Body of pancreas (tissue), 4 donors: Measurements from ENCODE around the gene HTR5A. TPM values are rescaled to one million over a fixed set of nuclear protein-coding genes. Genes with fewer than 3 reads are reported as not detected.
A peak's percentile ranks its signal among the peaks of the same experiment; 100 is the strongest.
"Not testable (repeated sequence)": the region's sequence is repeated elsewhere in the genome, so short reads cannot be mapped to it uniquely, and the experiment has no call there.

Source experiments
- ATAC-seq: fragments of 150-250 bp; one replicate; pipeline ENCODE4 v1.9.1; 2016
- DNase-seq, 4 donors: peaks; one replicate each; pipeline ENCODE4 v3.0.0-alpha.2; 2019
- H3K27ac ChIP-seq, 4 donors: fragments of 200-600 bp; sonication (generic); 1 replicate in 3 of 4; 2 replicates in 1 of 4; pipeline versions ENCODE4 v1.5.1 to v1.6.1; 2016 to 2019; ENCODE audit warnings: mild to moderate bottlenecking in 1 of 4, mixed read lengths in 1 of 4, moderate library complexity in 1 of 4
- H3K27me3 ChIP-seq, 2 donors: fragments of 200-600 bp; sonication (generic); one replicate each; pipeline ENCODE4 v1.6.0; 2016; ENCODE audit warnings: mild to moderate bottlenecking in 1 of 2
- H3K36me3 ChIP-seq, 2 donors: fragments of 200-600 bp; sonication (generic); replicated peaks in 1 of 2; 2 replicates each; pipeline ENCODE4 v1.5.1; 2016; ENCODE audit warnings: low read depth in 2 of 2; ENCODE audit not compliant: insufficient read depth in 1 of 2
- H3K4me1 ChIP-seq: fragments of 200-600 bp; sonication (generic); one replicate; pipeline ENCODE4 v1.6.0; 2016
- H3K4me3 ChIP-seq, 2 donors: fragments of 200-600 bp; sonication (generic); 1 replicate in 1 of 2; 2 replicates in 1 of 2; pipeline ENCODE4 v1.5.1; 2016 to 2019
- H3K9me3 ChIP-seq, 3 donors: fragments of 200-600 bp; sonication (generic); 1 replicate in 2 of 3; 2 replicates in 1 of 3; pipeline ENCODE4 v1.5.1; 2016
- POLR2A ChIP-seq, 3 donors: fragments of 450-650 bp; IDR thresholded peaks; one replicate each; pipeline ENCODE4 v1.6.1; 2016; ENCODE audit warnings: antibody characterized with exemption in 3 of 3, mild to moderate bottlenecking in 2 of 3
- whole genome bisulfite sequencing, 2 donors: methylation state at CpG; one replicate each; pipeline ENCODE4 v1.1.5; 2017; 5-methylcytosine and 5-hydroxymethylcytosine counted together
- intact Hi-C: fragments of 100-400 bp; cut with DNase I; formaldehyde crosslinking; loops from one replicate; pipeline ENCODE4 v1.15.1; 2023
- total RNA-seq, 2 donors: library from RNA; depleted of rRNA; stranded (reverse); fragments of >200 nt; gene quantifications; one replicate each; pipeline ENCODE4 v1.1.0, GENCODE V29; 2016
- TF ChIP-seq, protein P1 (sequence below), 7 experiments: fragments of 450-650 bp in 4 of 7; fragments of 200-600 bp in 3 of 7; sonication (generic) in 3 of 7; IDR thresholded peaks; one replicate each; pipeline ENCODE4 v1.5.1; 2016 to 2019; ENCODE audit warnings: antibody characterized with exemption in 7 of 7

HTR5A gene
- not detected for total RNA-seq

- H3K4me1 ChIP-seq = no peaks in the 10 kb centered on the region
- 4 to 11% methylated on average over 20 to 45 of the region's 48 CpGs for WGBS, 2 donors
- DNase-seq (peak; percentile 81 to 89 (median 84)), ATAC-seq (peak; percentile 90)
- no peak within 1 kb of the TSS for H3K4me3 ChIP-seq
- H3K9me3 ChIP-seq = no peaks in the 10 kb centered on the region
- H3K27me3 ChIP-seq = peaks cover 0 to 9% of the 10 kb centered on the region in 2 donors
- H3K36me3 ChIP-seq = no peaks in the 10 kb centered on the region
- intact Hi-C loops = no loop called here
- TF ChIP-seq, protein P1, sequence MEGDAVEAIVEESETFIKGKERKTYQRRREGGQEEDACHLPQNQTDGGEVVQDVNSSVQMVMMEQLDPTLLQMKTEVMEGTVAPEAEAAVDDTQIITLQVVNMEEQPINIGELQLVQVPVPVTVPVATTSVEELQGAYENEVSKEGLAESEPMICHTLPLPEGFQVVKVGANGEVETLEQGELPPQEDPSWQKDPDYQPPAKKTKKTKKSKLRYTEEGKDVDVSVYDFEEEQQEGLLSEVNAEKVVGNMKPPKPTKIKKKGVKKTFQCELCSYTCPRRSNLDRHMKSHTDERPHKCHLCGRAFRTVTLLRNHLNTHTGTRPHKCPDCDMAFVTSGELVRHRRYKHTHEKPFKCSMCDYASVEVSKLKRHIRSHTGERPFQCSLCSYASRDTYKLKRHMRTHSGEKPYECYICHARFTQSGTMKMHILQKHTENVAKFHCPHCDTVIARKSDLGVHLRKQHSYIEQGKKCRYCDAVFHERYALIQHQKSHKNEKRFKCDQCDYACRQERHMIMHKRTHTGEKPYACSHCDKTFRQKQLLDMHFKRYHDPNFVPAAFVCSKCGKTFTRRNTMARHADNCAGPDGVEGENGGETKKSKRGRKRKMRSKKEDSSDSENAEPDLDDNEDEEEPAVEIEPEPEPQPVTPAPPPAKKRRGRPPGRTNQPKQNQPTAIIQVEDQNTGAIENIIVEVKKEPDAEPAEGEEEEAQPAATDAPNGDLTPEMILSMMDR (IDR thresholded peaks at IDR 0.05) = peak in 4 of 7 experiments; percentile 15 to 42 (median 17)
- TF ChIP-seq POLR2A (IDR thresholded peaks at IDR 0.05) = no peak
- no peak within 1 kb of the TSS for H3K27ac ChIP-seq
Observed at GRCh38 chr7:155069992-155070751, at the start of gene HTR5A. Gene HTR5A (plus strand): TSS chr7:155070324. CDS start chr7:155070900, 576 bp downstream.

- intact Hi-C loops = no loop called here
- H3K4me1 ChIP-seq = no peaks in the 10 kb centered on the region
- TF ChIP-seq, protein P1 (IDR thresholded peaks at IDR 0.05) = no peak
- TF ChIP-seq POLR2A (IDR thresholded peaks at IDR 0.05) = no peak
Observed at GRCh38 chr7:155020996-155021395, 49.1 kb upstream of the HTR5A start.

DNA sequence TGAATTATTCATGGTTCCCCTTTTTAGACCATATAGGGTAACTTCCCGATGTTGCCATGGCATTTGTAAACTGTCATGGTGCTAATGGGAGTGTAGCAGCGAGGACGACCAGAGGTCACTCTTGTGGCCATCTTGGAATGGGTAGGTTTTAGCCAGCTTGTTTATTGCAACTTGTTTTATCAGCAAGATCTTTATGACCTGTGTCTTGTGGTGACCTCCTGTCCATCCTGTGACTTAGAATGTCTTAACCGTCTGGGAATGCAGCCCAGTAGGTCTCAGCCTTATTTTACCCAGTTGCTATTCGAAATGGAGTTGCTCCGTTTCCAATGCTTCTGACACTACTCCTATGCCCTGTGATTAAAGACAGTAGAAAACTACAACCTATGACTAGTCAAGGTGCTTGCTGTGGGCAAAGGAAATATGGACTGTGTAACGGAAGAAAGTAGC, 48.4 kb upstream of the HTR5A start:
- no peaks in the 10 kb centered on the region for H3K36me3 ChIP-seq
- no peaks in the 10 kb centered on the region for H3K4me1 ChIP-seq
- WGBS, 2 donors = 64 to 76% methylated on average over 7 of the region's 7 CpGs
- DNase-seq (no peak), ATAC-seq (no peak)
- no peaks in the 10 kb centered on the region for H3K9me3 ChIP-seq
- no peak overlapping the region for H3K27ac ChIP-seq
- TF ChIP-seq, protein P1 (IDR thresholded peaks at IDR 0.05) = no peak
- no peak for TF ChIP-seq POLR2A (IDR thresholded peaks at IDR 0.05)
- intact Hi-C loops = no loop called here
- H3K27me3 ChIP-seq = no peaks in the 10 kb centered on the region
- H3K4me3 ChIP-seq = no peak overlapping the region

More at GRCh38 chr7:155020996-155021395, 49.1 kb upstream of the HTR5A start:
- Histone ChIP-seq H3K27ac (no peak overlapping the region), H3K27me3 (no peaks in the 10 kb centered on the region), H3K9me3 (no peaks in the 10 kb centered on the region), H3K4me3 (no peak overlapping the region), H3K36me3 (no peaks in the 10 kb centered on the region)
- WGBS, 2 donors = 53 to 65% methylated on average over 5 of the region's 5 CpGs
- ATAC-seq (no peak), DNase-seq (no peak)

GRCh38 chr7:155027879-155028278, 42.2 kb upstream of the HTR5A start:
- Histone ChIP-seq H3K36me3 (no peaks in the 10 kb centered on the region), H3K9me3 (no peaks in the 10 kb centered on the region), H3K27me3 (no peaks in the 10 kb centered on the region), H3K4me3 (no peak overlapping the region), H3K27ac (no peak overlapping the region), H3K4me1 (no peaks in the 10 kb centered on the region)
- DNase-seq (no peak), ATAC-seq (no peak)
- 86 to 100% methylated on average over 1 of the region's 1 CpG for WGBS, 2 donors
- intact Hi-C loops = no loop called here
- TF ChIP-seq POLR2A (IDR thresholded peaks at IDR 0.05) = no peak
- TF ChIP-seq, protein P1 (IDR thresholded peaks at IDR 0.05) = no peak

DNA sequence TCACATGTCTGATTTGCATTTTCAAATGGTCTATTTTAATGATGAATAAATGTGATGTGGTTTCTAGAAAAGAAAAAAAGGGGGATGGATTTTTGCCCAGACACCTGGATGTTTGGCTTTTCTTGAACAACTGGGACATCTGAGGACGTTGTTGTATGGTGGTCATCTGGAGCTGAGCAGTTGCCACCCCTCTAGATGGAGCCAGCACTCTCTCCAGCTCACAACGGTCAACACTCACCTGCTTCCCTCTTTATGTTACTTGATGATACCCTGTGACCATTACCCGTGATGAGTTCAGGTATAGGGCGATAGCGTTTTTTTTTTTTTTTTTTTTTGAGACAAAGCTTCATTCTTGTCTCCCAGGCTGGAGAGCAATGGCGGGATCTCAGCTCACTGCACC, 37.1 kb upstream of the HTR5A start:
- intact Hi-C loops = no loop called here
- WGBS, 2 donors = 57 to 59% methylated on average over 6 of the region's 6 CpGs

GRCh38 chr7:155034495-155034894, 35.6 kb upstream of the HTR5A start:
- H3K9me3 ChIP-seq, H3K4me1 ChIP-seq, H3K4me3 ChIP-seq, intact Hi-C loops, DNase-seq, H3K36me3 ChIP-seq, H3K27me3 ChIP-seq, ATAC-seq, H3K27ac ChIP-seq: not testable (repeated sequence)
- 85 to 92% methylated on average over 13 of the region's 15 CpGs for WGBS, 2 donors

More for the DNA sequence above, 37.1 kb upstream of the HTR5A start:
- no peaks in the 10 kb centered on the region for H3K4me1 ChIP-seq
- H3K9me3 ChIP-seq = no peaks in the 10 kb centered on the region
- H3K4me3 ChIP-seq = no peak overlapping the region
- no peaks in the 10 kb centered on the region for H3K36me3 ChIP-seq
- ATAC-seq = no peak
- no peak overlapping the region for H3K27ac ChIP-seq
- no peak for DNase-seq
- no peak for TF ChIP-seq POLR2A (IDR thresholded peaks at IDR 0.05)
- TF ChIP-seq, protein P1 (IDR thresholded peaks at IDR 0.05) = no peak
- H3K27me3 ChIP-seq = no peaks in the 10 kb centered on the region
